K562 treated with DMSO at 1 percent for 24 hours (cell line): ENCODE measurements around the gene ASB10. TPM values are rescaled to one million over a fixed set of nuclear protein-coding genes. Genes with fewer than 3 reads are reported as not detected.

Experiments
- total RNA-seq: library from RNA; unstranded; fragments of 300-600 nt; gene quantifications from 2 replicates; pipeline ENCODE4 v1.2.3, GENCODE V29; 2022; ENCODE audit warnings: low read depth; ENCODE audit not compliant: insufficient read depth

ASB10 gene, protein sequence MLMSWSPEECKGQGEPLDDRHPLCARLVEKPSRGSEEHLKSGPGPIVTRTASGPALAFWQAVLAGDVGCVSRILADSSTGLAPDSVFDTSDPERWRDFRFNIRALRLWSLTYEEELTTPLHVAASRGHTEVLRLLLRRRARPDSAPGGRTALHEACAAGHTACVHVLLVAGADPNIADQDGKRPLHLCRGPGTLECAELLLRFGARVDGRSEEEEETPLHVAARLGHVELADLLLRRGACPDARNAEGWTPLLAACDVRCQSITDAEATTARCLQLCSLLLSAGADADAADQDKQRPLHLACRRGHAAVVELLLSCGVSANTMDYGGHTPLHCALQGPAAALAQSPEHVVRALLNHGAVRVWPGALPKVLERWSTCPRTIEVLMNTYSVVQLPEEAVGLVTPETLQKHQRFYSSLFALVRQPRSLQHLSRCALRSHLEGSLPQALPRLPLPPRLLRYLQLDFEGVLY
- total RNA-seq: not detected in 2 replicates

DNA sequence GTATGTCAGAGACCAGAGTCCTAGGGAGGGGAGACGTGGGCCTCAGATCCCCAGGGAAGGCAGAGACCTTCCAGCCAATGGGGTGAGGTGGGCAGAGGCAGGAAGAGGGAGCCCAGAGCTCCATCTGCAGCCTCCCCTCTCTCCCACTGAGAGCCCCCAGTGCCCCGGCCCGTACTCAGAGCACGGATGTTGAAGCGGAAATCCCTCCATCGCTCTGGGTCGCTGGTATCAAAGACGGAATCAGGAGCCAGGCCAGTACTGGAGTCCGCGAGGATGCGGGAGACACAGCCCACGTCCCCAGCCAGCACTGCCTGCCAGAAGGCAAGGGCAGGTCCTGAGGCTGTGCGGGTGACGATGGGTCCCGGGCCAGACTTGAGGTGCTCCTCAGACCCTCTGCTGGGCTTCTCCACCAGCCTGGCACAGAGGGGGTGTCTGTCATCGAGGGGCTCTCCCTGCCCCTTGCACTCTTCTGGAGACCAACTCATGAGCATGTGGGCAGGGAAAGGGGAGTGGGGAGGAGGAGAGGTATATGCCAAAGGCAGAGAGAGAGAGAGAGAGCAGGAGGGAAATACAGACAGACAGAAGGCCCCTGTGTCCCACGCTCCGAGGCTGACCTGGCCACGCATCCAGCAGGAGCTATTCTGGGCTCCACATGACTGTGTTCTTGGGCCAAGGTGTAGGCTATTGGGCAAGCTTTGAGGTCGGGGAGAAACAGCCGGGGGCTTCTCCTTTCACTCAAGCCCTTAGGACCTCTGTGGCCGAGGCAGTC lies at the start of gene ASB10:
Gene ASB10 (minus strand): TSS at position 611 of the 769 bp plus-strand sequence. CDS start 120 bp downstream, at position 491.

DNA sequence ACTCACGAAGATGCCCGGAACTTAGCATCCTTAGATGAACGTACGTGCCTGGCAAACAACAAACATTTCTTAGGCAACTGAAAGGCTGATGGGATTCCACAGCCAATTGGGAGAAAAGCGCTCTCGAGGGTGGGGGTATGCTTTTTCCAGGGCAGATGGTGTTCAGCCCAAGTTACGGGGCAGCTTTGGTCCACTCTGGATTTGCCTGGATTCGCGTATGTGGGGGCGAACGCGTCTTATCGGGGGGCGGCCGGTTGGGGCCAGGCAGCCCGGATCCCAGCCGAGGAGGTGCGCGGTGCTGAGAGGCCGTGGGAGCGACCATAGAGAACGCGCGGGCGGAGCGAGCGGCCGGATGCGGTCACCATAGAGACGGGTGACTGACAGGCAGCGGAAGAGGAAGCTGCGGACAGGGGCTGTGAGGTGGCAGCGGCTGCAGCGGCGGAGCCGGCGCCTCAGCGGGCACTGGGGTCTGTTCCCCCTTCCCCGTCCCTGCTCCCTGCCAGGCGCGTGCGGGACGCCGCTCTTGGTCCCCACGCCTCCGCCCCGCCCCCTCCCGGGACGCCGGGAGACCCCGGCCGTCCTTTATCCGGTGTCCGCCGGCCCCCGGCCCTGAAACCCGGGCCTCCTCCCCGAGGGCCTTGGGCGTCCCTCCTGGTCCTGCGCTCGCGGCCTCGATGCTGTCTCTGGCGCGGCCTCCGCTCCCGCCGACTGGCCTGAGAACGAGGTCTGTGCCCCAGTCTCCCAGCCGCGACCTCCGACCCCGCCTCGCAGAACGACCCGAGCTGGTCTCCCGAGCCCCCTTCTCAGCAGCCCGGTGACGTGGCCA lies 45.3 kb upstream of the ASB10 start, which contains the start of gene CHPF2:
Gene CHPF2 (plus strand): TSS at position 393 of the 826 bp plus-strand sequence. CDS start 1,529 bp downstream, outside the sequence.

DNA sequence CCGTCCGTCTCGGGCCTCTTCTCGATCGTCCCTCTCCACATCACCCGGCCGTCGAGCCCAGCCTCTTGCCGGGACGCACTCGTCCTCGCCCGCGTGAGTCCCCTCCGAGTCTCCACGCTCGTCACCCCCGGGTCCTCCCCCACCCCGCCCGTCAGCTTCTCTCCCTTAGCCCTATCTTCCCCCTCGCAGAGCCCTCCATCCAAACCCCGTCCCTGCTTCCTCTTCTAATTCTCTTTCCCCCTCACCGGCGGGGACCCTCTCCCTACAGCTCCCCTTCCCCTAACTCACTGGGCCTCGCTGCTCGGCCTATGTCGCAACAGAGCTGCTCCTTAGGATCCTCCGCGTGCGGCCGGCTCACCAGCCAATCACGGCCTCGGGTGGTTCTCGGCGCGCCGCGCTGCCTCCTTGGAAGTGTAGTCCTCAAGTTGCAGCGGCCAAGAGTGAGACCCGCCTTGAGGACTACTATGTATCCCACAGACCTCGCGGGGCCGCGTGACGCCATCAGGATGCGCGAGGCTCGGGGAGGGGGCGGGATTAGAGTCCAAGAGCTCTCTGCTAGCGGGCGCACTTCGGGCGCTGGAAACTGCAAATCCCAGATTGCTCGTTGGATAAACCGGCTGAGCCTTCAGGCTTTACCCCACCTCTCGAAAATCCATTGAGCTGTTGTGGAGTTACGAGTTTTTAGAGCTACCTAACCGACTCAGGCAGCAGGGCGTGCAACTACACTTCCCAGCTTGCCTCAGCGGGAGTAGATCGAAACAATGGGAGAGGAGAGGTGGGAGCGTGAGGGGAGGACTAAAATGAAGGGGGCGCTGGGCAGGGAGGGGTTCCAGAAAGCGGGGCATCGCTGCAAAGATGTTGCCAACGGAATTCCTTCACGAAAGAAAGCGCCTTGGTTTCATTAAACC lies 40.1 kb upstream of the ASB10 start, which contains the start of gene ABCF2:
Gene ABCF2 (minus strand): TSS at position 331 of the 908 bp plus-strand sequence. CDS start 747 bp downstream, outside the sequence.

DNA sequence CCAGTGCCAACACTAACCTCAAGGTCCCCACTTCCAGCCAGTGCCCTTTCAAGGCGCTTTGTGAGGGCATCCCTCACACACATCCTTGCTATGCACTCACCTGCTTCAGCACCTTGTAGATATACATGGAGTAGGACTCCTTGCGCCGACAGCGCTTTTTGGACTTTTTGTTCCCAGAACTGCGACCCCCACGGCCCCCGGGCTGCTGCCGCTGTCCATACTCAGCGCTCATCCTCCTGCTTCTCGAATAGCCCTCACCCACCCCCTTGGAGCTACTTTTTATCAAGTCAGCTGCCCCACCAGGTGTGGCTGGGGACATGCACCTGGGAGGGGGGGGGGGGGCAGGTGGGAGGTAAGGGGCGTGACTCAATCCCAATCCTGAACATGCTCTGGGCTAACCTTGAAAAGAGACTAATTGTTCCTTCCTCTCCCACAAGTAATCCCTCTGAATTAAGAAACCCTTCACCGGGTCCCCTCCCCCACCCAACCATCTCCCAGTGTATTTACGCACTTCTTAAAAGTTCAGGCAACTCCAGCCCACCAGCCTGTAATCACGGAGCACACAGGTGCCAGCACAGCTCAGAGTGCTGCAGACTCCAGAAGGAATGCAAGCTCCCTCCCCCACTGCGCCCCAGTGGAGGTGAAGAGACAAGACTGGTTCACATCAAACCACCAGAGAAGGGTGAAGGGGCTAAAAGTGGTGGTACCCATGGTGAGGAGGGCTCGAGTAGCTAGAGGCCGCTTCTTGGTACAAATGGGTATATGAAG lies 23.2 kb upstream of the ASB10 start, which contains the start of gene H2BK1:
Gene H2BK1 (minus strand): TSS at position 402 of the 768 bp plus-strand sequence. CDS start 170 bp downstream, at position 232.

DNA sequence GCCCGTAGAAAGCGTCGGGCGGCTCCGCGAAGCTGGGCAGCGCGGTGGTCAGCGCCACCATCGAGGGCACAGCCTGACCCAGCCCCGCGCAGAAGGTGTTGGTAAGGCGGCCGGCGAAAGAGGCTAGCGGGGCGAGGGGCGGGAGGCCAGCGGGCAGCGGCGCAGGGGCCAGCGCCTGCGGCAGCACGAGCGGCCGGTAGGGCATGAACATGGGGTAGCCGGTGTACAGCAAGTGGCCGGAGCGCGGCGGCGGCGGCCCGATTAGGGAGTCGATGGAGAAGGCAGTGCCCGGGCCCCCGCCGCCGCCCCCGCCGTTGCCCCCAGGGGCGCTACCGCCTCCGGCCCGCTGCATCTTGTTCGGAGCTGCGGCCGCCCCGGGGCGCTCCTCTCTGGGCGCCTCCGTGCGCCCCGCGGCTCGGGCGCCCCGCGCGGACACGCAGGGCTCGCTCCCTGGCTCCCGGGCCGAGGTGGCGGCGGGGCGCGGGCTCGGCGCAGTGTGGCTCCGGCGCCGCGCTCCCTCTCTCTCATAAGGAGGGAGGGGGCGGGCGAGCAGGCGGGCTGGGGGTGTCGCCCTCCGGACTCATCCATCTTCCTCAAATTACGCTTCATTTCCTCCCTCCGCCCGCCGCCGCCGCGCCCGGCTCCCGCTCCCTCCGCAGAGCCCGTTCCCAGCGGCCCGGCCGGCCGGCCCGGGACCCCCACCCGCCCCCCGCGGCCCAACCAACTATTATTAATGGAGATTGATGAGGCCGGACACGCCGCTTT lies 19.7 kb downstream of the ASB10 start, which contains the start of gene GBX1:
Gene GBX1 (minus strand): TSS at position 498 of the 765 bp plus-strand sequence. CDS start 146 bp downstream, at position 352.

Other genes starting within 250 kb of the ASB10 start
- 138 and 157 TPM in 2 replicates for gene KCNH2, start 208.9 kb downstream of the ASB10 start, total RNA-seq
- gene NOS3, start 196.2 kb downstream of the ASB10 start, total RNA-seq: 91.7 and 109 TPM in 2 replicates
- gene ATG9B, start 162.8 kb downstream of the ASB10 start, total RNA-seq: 5.4 and 7.1 TPM in 2 replicates
- 51.8 and 53.5 TPM in 2 replicates for gene ABCB8, start 158.8 kb downstream of the ASB10 start, total RNA-seq
- 11.0 and 13.6 TPM in 2 replicates for gene ASIC3, start 138.7 kb downstream of the ASB10 start, total RNA-seq
- 47.3 and 50.2 TPM in 2 replicates for gene CDK5, start 129.4 kb downstream of the ASB10 start, total RNA-seq
- 348 and 378 TPM in 2 replicates for gene SLC4A2, start 127.7 kb downstream of the ASB10 start, total RNA-seq
- 144 and 155 TPM in 2 replicates for gene FASTK, start 106.4 kb downstream of the ASB10 start, total RNA-seq
- 309 and 332 TPM in 2 replicates for gene TMUB1, start 103.8 kb downstream of the ASB10 start, total RNA-seq
- 112 and 114 TPM in 2 replicates for gene AGAP3, start 100.8 kb downstream of the ASB10 start, total RNA-seq
- not detected in 2 replicates for gene GBX1, start 19.6 kb downstream of the ASB10 start, total RNA-seq
- gene H2BK1, start 23.2 kb upstream of the ASB10 start, total RNA-seq: not detected in 2 replicates
- gene ABCF2, start 40.0 kb upstream of the ASB10 start, total RNA-seq: 51.5 and 53.2 TPM in 2 replicates
- 68.6 and 74.9 TPM in 2 replicates for gene CHPF2, start 45.2 kb upstream of the ASB10 start, total RNA-seq
- 1.2 and 4.7 TPM in 2 replicates for gene SMARCD3, start 61.4 kb upstream of the ASB10 start, total RNA-seq
- gene NUB1, start 154.6 kb upstream of the ASB10 start, total RNA-seq: 71.7 and 80.4 TPM in 2 replicates
- 0.41 and 0.67 TPM in 2 replicates for gene WDR86, start 222.8 kb upstream of the ASB10 start, total RNA-seq